GM19468 (cell line): ENCODE results near the gene ZCCHC24.
"Not testable (repeated sequence)": the region's sequence is repeated elsewhere in the genome, so short reads cannot be mapped to it uniquely, and the experiment has no call there.

Source experiments
- ATAC-seq: cut with Tn5 transposase; IDR thresholded peaks from one replicate; pipeline ENCODE4 v1.9.1; 2021; ENCODE audit warnings: mild to moderate bottlenecking, moderate library complexity, moderate number of reproducible peaks; ENCODE audit not compliant: unreplicated experiment; ENCODE audit errors: extremely low read depth

Gene ZCCHC24

DNA sequence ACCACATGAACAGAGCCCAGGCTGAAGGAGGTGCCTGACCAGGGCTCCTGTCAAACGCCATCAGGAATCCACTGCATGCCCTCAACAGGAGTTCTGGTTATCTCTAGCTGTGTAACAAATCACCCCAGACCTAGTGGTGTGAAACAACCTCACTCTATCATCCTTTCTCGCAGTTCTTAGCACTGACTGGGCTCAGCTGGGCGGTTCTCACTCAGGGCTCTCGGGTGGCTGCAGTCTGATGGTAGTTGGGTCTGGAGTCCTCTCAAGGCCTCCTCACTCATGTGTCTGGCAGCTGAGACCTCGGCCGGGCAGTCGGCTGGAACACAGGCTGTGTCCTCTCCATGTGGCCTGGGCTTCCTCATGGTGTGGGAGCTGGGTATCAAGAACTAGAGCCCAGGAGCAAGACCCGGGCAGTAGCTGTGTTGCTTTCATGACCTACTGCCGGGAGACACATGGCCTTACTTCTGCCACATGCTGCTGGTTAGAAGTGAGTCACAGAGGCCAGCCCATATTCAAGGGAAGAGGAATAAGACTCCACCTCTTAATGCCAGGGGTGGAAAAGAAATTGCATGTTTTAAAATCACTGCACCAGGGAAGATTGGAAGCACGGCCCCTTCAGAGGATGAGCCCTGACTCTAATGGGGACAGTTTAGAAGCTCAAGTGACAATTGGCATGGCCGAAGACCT is 107.5 kb downstream of the ZCCHC24 start:
- ATAC-seq = not testable (repeated sequence)

GRCh38 chr10:79336739-79337138 is 108.7 kb downstream of the ZCCHC24 start:
- ATAC-seq = no peak

DNA sequence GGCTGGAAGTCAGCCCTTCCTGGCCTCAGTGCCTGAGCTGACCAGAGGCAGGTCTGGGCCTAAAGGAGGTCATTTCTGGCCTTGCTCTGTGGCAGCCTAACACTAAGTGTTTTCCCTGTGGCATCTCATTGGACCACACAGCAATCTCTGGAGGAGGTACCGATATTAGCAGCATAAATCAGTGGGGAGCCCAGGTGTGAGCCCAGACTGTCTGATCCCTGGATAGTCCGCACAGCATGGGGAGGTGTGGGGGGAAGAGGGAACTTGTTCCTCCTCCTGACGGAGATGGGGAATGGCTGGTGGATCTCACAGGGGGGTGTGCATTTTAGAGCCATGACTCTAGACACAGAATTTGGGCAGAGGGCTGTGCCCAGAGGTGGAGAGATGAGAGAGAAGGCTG is 109.1 kb downstream of the ZCCHC24 start:
- ATAC-seq = no peak

DNA sequence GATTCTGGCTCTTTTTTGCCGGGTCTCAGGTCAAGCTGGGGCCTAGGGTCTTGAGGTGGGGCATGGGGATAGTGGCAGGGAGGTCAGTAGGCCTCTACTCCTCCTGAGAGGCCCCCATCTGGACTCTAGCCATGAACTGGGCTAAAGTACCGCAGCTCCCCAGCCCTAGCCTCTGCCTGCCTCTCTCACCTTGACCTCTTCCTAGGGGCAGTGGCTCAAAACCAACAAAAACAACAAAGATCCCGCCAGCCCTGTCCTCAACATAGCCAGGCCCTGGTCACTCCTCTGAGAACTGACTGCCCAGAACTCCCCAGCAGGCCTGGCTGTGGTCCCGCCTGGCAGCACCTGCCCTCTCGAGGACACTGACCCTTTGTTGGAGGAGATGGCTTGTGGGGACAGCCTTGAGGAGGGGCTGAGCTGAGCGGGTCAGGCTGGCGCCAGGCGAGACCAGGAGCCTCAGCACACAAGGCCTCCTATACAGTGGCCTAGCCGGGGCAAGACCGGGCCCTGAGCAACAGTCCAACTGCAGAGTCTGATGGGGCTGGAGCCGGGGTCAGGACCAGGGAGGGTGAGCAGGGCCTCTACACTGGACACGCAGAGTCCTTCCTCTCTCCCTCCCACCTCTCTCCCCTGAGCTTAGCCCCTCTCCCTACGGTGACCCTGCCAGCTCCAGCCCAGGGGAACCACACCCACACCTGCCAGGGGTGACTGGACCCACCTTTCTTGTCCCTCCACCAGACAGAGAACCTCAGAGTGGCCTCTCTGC is 109.8 kb downstream of the ZCCHC24 start:
- ATAC-seq = no peak

DNA sequence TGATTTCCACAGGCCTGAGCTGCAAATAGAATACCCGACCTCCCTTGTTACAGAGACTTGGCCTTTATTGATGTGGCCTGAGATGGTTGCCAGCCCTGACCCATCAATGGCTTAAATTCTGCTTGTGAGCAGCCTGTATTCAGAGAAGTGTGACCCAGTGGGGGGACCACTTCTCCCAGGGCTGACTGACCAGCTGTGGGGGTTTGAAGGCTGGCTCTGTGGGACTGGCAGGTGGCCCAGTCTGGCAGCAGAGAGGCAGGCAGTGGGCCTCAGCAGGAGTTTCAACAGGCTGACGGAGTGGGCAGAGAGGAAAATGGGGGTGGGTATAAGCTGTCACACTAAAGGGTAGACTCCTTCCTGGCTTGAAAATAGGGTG is 110.3 kb downstream of the ZCCHC24 start:
- no peak for ATAC-seq

DNA sequence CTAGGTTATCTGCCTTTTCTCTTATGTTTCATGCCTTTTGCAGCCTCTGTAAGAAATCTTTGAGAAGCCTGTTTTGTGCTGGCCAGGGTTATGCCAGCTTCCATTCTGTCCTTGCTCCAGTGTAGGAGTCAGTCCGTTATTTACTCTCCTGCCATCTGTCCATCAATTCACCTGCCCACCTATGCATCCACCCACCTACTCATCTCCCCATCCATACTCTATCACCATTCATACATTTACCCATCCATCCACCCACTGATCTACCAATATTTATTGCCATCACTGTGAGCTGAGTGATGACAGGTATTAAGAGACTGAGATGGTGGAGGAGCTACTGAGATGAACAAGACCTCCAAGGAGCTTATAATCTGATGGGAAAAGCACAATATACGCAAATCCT is 110.9 kb downstream of the ZCCHC24 start:
- ATAC-seq = no peak

GRCh38 chr10:79333513-79333912 is 111.9 kb downstream of the ZCCHC24 start:
- no peak for ATAC-seq

- not testable (repeated sequence) for ATAC-seq
Measured at GRCh38 chr10:79332610-79333315, 112.7 kb downstream of the ZCCHC24 start.
